GM12874 (cell line): Measurements from ENCODE around the gene GBGT1.

ENCODE experiments used
- TF ChIP-seq, protein P1 (sequence below): IDR thresholded peaks from 2 replicates; pipeline ENCODE4 v1.5.1; 2011; ENCODE audit warnings: low read depth, mild to moderate bottlenecking, control low read depth, low read length, moderate library complexity; ENCODE audit not compliant: insufficient read depth

Gene GBGT1

DNA sequence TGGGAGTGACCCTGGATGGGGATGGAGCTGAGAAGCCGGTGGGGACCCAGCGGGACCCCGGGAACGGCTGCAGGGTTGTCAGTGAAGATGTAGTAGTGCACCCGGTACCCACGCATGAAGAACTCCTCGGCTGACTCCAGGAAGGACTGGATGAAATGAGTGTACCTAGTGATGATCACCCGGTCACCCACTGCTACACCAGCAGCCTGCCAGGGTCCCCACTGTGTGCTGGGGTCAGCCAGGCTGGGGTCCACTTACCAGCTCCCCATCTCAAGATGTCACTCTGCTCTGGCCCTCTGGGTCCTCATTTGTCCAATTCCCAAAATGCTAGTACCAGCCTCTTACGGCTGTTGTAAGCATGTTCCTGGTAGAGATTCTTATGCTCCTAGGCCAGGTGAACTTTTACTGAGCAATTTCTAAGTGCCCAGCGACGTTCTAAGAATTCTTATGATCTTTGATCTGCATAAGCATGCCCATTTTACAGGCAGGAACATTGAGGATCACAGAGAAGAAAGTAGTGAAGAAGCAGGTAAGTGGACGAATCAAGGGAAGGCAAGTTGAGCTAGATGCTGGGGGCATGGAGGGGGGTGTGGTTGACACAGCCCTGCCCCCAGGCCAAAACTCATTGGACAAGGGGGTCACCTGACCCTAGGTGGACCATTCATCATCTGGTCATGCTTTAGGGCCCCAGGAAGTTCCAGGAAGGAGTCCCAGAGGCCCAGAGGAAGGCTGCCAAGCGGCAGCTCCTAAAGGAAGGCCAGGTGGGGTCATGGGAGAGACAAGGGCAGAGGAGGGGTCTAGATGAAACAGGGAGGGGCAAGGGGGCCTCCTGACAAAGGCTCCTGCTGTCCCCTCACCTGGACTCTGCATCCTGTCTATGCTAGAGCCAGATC, 9.4 kb downstream of the GBGT1 start:
- TF ChIP-seq, protein P1, sequence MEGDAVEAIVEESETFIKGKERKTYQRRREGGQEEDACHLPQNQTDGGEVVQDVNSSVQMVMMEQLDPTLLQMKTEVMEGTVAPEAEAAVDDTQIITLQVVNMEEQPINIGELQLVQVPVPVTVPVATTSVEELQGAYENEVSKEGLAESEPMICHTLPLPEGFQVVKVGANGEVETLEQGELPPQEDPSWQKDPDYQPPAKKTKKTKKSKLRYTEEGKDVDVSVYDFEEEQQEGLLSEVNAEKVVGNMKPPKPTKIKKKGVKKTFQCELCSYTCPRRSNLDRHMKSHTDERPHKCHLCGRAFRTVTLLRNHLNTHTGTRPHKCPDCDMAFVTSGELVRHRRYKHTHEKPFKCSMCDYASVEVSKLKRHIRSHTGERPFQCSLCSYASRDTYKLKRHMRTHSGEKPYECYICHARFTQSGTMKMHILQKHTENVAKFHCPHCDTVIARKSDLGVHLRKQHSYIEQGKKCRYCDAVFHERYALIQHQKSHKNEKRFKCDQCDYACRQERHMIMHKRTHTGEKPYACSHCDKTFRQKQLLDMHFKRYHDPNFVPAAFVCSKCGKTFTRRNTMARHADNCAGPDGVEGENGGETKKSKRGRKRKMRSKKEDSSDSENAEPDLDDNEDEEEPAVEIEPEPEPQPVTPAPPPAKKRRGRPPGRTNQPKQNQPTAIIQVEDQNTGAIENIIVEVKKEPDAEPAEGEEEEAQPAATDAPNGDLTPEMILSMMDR: no peak

DNA sequence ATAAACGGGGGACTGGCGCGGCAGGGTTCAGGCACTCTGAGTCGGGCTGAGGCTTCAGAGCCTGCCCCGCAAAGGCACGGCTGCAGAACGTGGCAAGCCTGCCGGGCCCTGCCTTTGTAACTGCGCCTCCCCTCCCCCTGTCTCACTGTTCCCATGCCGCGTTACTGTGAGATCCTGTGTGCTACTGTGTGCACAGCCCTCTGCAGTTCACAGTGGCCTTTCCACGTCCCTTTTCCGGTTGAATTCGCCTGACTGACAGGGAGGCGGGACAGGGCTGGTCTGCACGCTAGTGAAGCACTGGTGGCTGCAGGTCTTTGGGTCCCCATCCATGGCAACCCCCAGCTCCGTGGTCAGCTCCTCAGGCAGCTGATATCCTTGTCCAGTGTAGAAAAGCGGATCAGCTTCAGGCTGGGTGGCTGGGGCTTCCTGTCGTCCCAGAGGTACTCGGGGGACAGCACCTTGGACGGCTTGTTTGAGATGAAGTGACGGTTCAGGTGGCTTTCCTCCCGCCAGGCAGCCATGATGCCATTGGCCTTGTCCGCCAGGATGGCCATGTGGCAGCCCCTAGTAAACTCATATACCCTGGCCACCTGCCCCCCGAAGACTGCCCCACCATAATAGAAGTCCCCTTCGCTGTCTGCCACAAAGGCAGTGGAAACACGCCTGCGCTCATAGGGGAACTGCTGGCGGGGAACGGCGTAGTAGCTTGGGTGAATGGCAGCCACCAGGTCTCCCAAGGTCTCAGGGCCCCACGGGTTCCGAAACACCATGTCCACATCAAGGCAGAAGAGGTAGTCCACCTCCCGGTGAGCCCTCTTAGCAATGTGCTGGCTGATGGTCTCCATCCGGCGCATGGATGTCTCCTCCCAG, 10.3 kb downstream of the GBGT1 start:
- TF ChIP-seq, protein P1: no peak

DNA sequence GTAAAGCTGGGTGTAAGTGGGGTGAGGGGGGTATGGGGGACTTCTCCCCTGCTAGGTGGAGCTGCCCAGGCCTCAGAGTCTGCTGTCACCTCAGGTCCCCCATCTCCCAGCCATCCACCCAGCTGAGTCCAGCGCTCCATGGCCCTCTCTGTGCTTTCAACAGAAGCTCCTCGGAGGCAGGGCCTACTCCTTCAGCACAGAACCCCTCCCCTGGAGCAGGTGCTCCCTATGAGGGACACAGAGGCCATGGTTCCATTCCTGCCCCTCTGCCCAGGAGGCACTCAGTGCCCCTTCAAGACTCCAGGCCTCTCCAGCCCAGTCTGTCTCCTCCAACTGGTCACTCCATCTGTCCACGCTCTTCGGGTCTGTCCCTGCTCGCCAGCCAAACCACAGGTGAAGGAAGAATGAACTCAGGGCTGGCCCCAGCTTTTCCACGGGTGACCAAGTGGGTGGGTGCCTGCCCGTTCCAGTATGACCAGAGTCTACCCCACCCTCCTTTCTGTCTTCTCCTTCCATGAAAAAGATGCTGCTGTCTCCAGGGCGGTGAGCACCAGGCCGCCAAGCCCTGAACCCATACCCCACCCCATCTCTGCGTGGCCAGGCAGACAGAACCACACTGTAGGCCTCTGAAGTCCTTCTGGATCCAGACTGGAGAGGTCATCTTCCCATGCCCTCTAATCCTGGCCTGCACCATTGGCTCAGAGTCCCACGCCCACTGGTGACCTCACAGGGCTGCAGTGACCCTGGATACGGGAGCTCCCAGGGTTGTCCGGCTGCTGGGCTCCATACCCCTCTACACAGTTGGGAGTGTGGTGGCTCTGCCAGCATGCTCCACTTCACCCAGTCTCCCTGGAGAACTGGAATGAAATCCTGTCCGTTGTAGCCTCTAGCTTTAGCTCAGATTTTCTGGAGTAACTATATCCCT, 11.9 kb downstream of the GBGT1 start:
- TF ChIP-seq, protein P1: no peak

DNA sequence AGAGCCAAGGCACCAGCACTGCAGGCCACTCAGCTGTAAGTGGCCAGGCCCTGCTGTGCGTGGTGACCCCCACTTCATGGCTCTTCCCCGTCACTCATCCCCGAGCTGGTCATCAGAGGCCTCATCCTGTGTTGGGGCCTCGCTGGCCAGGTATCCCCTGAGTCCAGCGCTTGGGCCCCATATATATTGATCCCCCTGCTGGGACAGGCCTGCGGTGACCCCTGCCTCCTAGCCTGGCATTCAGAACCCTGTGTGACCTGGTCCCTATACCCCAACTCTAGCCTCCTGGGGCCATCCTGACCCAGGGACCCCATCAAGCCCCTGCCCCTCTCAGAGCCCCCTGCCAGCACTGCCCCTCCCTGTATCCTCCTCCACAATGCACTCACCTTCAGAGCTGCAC, 12.7 kb downstream of the GBGT1 start:
- TF ChIP-seq, protein P1: no peak

DNA sequence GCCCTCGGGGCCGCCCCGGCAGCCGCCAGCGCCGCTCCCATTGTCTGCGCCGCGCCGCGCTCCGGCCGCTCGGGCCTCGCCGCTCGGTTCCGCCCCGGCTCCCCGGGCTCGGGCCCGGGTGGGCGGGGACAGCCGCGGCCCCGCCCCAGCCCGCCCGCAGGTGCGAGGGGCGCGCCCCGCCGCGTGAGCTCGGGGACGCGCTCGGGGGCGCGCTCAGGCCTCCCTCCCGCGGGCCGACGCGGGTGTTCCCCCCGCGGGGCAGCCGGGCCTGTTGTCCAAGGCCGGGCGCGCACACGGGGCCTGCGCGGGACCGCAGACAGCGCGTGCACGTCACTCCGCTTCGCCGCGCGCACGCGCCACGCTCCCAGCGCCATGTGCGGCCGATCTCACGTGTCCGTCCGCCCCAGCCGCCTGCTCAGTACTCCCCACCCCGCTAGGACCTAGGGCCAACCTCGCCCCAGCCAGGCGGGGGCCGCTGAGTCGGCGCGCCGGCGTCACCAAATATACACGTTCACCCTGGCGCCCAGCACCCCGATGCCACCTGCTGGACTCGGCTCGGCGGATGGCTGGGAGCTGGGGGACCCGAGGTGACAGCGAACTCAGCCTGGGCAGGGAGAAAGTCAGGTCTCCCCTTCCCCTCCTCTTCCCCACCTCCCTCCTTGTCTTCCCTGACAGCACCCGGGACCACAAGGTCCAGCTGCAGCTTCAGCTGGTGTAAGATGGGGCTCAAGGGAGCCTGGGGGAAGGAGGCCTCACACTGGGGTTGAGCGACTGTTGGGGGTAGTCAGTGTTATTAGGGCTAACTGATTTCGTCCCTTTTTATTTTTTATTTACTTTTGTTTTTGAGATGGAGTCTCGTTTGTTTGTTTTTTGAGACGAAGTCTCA, 14.3 kb downstream of the GBGT1 start:
- TF ChIP-seq, protein P1: peak; percentile 43

DNA sequence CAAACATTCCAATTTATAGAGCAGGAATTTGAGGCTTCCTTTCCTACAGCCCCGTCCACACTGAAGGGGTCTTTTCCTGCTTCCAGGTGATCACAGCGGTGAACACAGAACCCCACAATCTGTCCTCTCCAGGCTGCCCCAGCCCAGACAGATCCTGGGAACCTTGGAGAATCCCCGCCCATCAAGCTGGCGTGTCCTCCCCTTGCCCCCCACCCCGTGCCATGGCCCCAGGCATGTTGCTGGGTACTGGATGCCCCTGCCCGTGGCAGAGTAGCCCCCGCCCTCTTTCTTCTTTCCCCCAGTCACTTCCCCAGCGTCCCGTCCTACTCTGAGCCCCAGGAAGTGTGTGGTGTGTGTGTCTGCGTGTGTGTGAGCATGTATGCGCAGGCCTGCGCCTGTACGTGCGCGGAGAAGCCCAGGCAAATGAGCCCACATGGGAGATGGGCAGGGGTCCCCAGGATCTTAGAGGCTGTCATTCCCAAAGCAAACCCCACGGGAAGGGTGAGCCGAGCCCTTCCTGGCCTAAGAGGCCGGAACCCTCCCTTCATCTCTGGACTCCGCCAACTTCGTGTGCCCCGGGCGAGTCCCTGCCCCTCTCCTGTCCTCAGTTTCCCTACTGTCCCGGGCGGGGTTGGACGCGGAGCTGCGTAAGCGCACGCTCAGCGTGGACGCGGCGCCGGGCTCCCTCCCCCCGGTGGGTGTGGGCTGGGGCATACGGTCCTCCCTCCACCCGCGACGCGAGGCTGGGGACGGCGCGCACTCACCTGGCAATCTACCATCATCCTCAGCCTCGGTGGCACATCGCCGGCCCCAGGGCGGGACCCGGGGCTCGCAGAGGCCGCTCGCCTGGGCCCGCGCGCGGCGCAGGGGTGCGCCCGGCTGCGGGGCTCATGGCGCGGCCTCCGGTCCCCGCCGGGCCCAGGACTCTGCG, 15.2 kb downstream of the GBGT1 start:
- TF ChIP-seq, protein P1: no peak
